Stimulated activated CD8-positive, alpha-beta memory T cell treated with anti-CD3 and anti-CD28 coated beads, Interleukin-4, amount 100 ng/mL, for 4 hours (primary cell): ENCODE data around the gene AGAP6.
"Not testable (repeated sequence)": the region's sequence is repeated elsewhere in the genome, so short reads cannot be mapped to it uniquely, and the experiment has no call there.

Source experiments
- DNase-seq, 2 donors: peaks; one replicate each; pipeline ENCODE4 v3.0.0-alpha.2; 2020; ENCODE audit warnings: low read depth in 2 of 2, low spot score in 1 of 2

Gene AGAP6

DNA sequence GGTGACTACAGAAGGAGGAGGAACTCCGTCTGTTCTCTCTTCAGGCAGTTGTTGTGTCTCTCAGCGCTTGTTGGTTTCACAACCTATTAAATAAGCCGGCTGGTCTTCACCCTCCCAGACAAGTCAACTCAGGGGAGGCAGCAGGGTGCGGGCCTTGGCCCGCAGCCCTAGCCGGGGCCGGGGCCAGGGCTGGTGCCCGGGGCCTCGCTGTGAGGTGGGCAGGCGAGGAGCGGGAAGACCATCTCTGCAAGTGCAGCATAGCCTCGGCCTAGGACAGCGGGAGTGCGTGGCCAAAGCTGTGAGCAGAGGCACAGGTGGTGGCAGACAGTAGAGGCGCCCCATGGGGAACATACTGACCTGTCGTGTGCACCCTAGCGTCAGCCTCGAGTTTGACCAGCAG lies at the start of gene AGAP6:
Gene AGAP6 (plus strand): TSS at position 31 of the 400 bp plus-strand sequence. CDS start 310 bp downstream, at position 341.
- DNase-seq = not testable (repeated sequence)

DNA sequence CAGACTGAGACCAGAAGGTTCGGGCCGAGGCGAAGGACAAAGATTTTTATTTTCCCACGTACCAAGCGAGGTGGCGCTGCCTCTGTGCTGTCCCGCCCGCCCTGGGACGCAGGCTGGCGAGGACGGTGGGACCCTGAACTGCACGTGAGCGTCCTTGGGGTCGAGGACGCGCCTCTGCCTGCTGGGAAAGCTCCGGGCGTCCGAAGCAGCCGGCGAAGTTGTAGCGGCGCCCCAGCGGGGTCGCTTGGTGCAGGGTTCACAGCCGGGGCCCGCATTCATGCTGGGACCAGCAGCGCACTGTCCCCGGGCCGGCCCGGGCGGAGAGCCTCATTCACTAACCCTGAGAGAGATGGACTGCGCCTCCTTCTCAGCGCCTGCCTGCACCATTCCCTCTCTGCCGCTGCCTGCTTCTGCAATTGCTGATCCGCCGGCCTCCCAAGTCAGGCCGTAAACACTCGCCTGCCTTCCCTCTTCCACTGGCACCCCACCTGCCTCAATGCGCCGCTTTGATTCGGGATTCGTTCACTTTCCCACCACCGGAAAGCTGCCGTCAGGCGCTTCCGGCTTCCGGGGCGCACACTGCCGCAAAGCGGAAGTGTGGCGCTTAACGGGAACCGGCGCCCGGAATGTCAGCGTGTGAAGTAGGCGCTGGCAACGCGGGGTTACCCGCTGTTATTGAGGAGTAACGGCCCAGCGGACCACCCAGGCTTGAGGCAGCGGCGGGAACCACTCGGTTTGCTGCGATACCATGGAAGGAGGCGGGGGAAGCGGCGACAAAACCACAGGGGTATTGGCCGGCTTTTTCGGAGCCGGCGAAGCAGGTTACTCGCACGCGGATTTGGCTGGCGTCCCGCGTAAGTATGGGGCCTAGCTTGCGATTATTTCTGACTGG lies 46.5 kb upstream of the AGAP6 start, which contains the start of the genes PARG and TIMM23B:
Gene PARG (minus strand): TSS at position 581 of the 892 bp plus-strand sequence. CDS start 302 bp downstream, at position 279.
Gene TIMM23B (plus strand): TSS at position 607 of the 892 bp plus-strand sequence. CDS start 142 bp downstream, at position 749.
- DNase-seq = peak; percentile 44 to 65

DNA sequence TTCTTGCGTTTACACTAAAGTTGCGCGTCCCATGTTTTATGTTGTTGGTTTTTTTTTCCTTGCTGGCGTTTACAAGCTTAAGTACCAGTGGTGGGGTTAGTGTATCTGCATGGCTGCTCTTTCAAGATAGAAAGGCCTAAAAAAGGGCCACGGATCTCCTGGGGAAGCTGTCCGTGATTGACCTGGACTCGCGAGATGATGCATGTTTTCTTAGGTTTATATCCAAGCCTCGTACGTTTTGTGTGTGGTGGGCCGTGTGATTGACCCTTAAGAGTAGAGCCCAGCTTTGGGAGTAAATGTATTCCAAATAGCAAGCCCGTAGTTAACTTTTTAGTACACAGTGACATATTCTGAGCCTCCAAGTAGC lies 45.9 kb upstream of the AGAP6 start:
- DNase-seq = not testable (repeated sequence)

DNA sequence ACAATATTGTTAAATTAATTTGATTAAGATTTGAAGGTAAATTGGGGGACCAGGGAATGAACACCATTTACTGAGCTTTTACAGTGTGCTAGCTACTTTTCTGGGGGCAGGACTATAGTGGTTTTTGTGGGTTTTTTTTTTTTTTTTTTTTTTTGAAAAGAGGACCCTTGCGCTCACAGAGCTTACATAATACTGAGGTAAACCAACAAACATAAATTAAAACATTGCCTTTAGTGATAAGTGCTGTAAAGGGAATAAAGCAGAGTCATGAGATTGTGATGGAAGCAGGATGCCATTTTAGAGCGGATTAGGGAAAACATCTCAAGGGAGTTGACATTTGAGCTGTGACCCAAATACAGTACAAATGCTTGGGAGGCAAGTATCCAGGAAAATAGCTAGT lies 44.6 kb upstream of the AGAP6 start:
- DNase-seq = not testable (repeated sequence)

DNA sequence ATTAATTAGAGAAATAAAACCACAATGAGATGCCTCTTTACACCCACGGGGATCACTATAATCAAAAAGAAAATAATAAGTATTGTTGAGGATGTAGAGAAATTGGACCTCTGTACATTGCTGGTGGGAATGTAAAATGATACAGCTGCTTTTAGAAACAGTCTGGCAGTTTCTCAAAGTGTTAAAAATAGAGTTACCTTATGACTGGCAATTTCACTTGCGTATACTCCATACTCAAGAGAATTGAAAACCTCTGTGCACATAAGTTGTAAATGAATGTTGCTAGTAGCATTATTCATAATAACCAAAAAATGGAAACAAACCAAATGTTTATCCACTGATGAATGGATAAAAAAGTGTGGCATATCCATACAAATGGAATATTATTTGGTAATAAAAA lies 40.1 kb upstream of the AGAP6 start:
- DNase-seq = not testable (repeated sequence)

DNA sequence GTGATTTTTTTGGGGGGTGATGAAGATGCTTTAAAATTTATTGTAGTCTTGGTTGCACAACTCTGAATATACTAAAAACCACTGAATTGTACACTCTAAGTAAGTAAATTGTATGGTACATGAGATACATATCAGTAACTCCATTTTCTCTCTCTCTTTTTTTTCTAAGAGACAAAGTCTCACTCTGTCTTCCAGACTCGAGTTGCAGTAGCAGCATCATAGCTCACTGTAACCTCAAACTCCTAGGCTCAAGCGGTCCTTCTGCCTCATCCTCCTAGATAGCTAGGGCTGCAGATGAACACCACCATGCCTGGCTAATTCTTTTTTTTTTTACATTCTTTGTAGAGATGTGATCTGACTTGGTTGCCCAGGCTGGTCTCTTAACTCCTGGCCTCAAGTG lies 39.5 kb upstream of the AGAP6 start:
- DNase-seq = not testable (repeated sequence)

DNA sequence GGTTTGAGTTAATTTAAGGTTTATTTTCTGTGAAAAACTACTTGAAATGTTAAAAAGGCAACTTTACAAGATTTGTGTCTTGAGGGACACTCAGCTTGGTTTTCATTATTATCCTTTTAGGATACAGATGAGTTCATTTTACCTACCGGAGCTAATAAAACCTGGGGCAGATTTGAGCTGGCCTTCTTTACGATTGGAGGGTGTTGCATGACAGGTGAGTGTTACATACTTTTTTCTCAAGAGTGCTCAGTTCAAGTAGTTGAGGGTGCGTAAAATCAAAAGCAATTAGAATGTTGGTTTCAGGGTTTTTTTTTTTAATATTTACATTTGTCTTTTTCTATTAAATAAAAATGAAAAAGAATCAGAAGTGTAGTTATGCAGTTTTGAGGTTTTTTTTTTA lies 36.2 kb upstream of the AGAP6 start:
- DNase-seq = not testable (repeated sequence)

DNA sequence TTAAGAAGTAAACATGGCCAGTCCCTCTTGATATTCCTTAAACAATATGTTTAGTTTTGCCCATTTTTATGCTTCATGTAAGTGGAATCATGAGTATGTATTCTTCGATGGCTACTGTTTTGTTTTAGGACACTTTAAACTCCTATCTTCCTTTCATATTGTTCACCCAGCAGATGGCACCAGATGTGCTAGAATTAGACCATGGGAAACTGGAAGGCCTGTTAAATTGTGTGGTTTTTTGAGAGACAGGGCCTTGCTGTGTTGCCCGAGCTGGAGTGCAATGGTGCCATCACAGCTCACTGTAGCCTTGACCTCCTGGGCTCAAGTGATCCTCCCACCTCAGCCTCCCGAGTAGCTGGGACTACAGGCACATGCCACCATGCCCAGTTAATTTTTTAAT lies 35.1 kb upstream of the AGAP6 start:
- DNase-seq = not testable (repeated sequence)

DNA sequence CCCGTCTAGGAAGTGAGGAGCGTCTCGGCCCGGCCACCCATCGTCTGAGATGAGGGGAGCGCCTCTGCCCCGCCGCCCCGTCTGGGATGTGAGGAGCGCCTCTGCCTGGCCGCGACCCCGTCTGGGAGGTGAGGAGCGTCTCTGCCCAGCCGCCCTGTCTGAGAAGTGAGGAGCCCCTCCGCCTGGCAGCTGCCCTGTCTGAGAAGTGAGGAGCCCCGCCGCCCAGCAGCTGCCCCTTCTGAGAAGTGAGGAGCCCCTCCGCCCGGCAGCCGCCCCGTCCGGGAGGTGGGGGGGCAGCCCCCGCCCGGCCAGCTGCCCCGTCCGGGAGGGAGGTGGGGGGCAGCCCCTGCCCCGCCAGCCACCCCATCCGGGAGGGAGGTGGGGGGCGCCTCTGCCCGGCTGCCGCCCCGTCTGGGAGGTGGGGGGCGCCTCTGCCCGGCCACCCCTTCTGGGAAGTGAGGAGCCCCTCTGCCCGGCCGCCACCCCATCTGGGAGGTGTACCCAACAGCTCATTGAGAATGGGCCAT lies 17.8 kb upstream of the AGAP6 start:
- not testable (repeated sequence) for DNase-seq

DNA sequence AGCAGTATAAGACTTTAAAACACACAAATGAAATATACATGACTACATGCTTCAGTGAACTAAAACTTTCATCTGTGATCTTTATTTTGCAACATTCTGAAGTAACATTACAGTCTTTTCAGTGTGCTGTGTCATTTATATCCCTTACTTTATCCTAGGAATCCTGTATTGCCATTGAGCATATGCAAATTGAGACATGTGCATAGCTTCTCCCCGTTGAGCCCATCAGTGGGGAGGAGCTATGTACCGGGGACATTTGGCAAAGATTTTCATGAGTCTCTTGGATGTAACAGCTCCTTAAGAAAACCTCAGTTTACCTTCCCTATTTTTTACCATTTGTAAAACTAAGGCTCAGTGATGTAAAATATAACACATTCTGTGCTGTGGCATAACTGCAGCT lies 16.7 kb upstream of the AGAP6 start:
- DNase-seq = not testable (repeated sequence)

DNA sequence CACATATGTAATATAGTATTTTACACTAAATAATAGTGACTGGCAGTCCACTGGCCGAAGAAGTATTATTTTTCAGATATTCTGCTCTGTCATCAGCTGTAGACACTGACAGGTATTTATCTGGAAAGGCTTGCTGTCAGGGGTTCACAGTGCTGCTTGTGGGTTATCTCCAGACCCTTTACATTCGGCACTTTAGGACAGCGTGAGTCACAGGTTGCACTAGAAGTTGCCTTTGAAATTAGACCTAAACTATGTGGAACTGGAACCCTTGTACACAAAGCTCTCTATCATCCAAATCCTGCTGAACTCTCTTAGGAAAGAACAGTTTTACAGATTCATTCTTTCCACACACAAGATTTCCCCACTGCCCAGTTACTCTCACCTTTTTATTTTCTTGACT lies 16.1 kb upstream of the AGAP6 start:
- DNase-seq = not testable (repeated sequence)

DNA sequence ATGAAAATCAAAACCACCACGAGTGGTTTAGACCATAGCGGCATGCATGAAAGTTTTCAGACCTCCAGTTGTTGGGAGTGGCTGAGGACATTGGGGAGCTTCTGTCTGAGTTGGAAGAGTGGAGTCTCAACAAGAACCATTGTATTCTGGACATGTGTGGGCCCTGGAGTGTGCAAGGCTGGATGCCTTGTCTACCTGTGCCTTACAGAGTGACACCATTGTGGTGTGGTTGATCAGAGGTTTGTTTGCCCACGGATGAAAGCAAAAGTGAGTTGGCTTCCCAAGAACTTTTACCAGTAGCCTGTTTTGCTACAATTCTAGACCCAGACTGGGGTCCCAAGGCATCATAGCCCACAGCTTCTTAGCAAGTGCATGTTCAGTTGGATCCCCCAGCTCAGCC lies 10.4 kb upstream of the AGAP6 start:
- not testable (repeated sequence) for DNase-seq

DNA sequence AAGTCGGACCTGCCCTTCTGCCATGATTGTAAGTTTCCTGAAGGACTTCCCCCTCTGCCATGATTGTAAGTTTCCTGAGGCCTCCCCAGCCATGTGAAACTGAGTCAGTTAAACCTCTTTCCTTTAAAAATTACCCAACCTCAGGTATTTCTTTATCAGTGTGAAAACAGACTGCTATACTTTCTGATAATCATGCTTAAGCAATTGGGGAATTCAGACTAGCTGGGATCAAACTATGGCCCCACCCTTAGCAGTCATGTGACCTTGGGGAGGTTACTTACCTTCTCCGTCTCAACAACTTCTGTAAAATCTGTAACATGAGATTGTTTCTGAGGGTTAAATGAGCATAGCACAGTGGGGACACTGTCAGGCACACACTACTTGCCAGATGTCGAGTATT lies 999 bp upstream of the AGAP6 start:
- DNase-seq = not testable (repeated sequence)

DNA sequence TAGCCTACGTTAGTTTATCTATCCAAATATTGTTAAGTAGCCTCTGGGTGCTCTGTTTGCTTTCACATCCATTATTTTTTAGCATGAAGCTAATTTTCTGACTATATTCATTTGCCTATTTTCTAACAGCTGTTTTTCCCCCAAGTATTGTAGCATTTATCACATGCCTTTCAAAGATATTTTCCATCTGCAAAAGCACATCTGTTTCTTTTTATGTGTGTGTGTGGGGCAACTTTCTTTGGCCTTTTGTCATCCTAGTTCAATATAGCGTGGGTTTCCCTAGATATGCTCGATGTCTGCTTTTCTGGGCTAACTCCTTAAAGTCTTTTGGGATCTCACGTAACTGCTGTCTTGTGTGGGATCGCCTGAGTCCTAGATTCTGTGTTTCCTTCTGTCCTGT lies 7.1 kb downstream of the AGAP6 start:
- not testable (repeated sequence) for DNase-seq

DNA sequence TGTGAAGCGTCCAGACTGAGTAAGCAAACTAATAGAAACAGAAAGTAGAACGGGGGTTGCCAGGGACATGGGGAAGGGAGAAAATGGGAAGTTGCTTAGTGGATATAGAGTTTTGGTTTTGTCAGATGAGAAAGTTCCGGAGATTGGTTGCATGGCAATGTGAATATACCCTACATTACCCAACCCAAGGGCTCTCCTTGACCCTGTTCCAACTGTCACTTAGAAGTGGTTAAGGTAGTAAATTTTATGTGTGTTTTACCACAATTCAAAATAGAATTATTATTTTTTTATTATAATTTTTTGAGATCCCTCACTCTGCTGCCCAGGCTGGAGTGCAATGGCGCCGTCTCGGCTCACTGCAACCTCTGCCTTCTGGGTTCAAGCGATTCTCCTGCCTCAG lies 25.8 kb downstream of the AGAP6 start:
- not testable (repeated sequence) for DNase-seq

DNA sequence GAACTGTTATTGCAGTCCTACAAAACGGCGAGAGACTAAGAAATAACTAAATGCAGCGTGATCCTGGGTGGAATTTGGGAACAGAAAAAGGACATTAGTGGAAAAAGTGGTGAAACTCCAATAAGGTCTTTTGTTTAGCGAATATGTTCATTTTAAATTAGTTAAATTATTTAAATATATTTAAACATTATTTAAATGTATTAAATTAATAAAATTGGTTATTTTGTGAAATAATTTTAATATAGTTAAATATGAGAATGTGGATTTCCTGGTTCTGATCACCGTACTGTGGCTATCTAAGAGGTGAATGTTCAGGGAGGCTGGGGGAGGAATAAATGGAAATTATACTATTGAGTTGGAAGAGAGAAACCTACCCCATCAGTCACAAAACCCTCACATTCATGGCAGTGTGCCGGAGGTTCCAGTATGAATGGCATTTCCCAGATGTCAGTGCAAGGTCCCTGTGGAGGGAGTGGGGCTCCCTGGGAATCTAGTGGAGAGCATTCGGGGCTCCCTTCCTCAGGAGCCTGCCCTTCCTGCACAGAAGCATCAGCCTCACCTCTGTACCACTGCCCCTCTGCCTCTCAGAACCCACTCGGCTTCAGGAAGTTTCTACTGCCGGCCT lies 27.5 kb downstream of the AGAP6 start:
- DNase-seq = not testable (repeated sequence)

DNA sequence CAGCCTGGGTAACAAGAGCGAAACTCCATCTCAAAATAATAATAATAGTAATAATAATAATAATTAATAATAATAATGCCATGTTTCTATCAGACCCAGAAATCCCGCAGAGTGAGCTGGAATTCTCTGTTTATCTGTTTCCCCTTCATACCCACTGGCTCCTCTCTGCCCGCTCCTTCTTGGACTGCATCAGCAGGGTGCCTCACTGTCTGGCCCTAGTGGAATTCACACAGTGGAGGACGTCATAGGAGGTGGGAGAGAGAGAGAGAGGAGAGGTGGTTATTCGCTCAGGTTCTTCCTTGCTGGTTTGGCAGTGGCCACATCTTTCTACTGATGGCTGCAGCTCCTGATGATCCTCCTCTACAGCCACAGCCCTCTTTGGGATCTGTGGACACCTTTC lies 28.7 kb downstream of the AGAP6 start:
- not testable (repeated sequence) for DNase-seq

DNA sequence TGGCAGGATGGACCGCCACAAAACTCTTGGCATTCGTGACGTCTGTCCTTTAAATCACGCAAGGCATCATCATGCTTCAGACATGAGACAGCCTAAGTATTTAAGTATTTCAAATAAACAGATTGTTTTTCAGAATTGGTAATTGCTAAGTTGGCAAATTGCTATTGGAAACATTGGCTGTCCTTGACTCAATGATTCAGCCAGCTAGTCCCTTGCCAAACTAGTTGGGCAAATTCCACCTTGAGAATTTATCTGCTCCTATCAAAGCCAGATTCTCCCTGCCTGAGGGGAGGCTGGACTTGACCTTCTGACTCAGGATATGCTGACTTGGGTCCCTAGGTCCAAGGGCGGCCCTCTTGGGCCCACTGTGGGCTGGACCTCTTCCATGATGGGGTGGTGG lies 29.4 kb downstream of the AGAP6 start:
- DNase-seq = not testable (repeated sequence)

DNA sequence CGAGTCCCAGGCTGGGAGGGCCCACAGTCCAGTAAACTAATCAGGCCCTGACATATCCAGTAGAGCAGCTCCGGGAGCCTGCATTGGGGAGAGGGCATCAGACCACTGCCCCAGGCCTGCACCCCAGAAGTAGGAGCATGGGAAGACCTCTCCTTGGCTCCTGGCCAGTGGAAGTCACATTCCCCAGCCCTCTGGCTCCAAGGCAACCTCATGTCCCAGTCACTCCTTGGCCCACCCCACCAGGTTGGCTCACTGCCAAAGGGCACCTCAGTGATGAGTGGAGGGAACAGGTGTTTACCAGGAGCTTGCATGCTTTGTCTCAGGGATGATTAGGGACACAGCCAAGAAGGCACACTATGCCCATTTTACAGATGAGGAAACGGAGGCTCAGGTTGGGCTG lies 31.1 kb downstream of the AGAP6 start:
- DNase-seq = not testable (repeated sequence)

DNA sequence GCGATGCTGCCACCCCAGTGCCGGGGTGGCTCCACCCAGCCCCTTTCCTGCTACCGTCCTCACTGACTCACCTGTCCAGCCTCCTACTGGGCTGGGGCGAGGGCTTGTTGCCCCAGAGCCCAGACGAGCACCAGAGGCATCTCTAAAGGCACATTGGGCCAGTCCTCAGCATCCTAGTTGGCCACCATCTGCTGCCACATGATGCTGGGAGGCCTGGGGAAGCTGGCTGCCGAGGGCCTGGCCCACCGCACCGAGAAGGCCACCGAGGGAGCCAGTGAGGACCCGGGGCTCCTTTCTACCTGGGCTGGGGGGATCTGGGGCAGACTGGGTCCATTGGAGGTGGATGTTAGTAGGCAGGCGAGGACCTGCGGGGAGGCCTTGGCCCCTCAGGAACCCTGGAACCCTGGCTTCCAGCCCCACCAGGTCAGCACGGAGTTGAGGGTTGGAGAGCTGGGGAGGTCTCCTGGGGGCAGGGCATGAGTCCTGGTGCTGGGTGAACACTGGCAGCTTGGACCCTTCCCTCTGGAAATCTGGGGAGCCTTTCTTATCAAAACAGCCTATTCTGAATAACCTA lies 32.3 kb downstream of the AGAP6 start:
- not testable (repeated sequence) for DNase-seq

DNA sequence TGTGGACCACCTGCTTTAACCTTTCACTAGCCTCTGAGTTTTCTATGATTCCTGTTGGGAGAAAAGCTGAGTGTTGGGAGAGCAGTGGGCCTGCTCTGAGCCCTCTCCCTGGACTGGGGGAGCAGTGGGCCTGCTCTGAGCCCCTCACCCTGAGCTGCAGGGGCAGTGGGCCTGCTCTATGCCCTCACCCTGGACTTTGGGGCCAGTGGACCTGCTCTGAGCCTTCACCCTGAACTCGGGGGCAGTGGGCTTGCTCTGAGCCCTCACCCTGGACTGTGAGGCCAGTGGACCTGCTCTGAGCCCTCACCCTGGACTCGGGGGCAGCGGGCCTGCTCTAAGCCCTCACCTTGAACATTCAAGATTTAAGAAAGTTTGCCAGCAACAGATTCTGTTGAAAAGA lies 33.4 kb downstream of the AGAP6 start:
- no peak for DNase-seq
